Type B pancreatic cell (in vitro differentiated cells): ENCODE measurements around the gene PTCH1. TPM values are rescaled to one million over a fixed set of nuclear protein-coding genes. Genes with fewer than 3 reads are reported as not detected.

Experiments used
- DNase-seq: peaks from one replicate; pipeline ENCODE4 v3.0.0; 2021; ENCODE audit warnings: mixed read lengths; ENCODE audit not compliant: unreplicated experiment; ENCODE audit errors: extremely low spot score
- H3K27ac Mint-ChIP-seq: 2 replicates; pipeline ENCODE4 v1.8.0; 2021; ENCODE audit warnings: mild to moderate bottlenecking, mixed read lengths
- H3K27me3 Mint-ChIP-seq: 2 replicates; pipeline ENCODE4 v1.8.0; 2021; ENCODE audit warnings: mixed read lengths
- H3K36me3 Mint-ChIP-seq: 2 replicates; pipeline ENCODE4 v1.8.0; 2021; ENCODE audit warnings: mixed read lengths
- H3K4me1 Mint-ChIP-seq: one replicate; pipeline ENCODE4 v1.8.0; 2021; ENCODE audit warnings: mixed read lengths; ENCODE audit not compliant: unreplicated experiment
- H3K4me3 Mint-ChIP-seq: 2 replicates; pipeline ENCODE4 v1.8.0; 2021; ENCODE audit warnings: mild to moderate bottlenecking, mixed read lengths
- H3K9me3 Mint-ChIP-seq: 2 replicates; pipeline ENCODE4 v1.8.0; 2021; ENCODE audit warnings: mixed read lengths
- CTCF ChIP-seq: fragments of 200-600 bp; sonication (generic); conservative IDR thresholded peaks from 2 replicates; pipeline ENCODE4 v1.5.0; 2021; ENCODE audit warnings: antibody characterized with exemption, mild to moderate bottlenecking
- total RNA-seq: library from RNA; stranded (reverse); gene quantifications from 2 replicates; pipeline ENCODE4 v1.2.1, GENCODE V29; 2021; ENCODE audit warnings: low replicate concordance

PTCH1 gene
- total RNA-seq, 1 donor from 2014 or later, result 123 TPM

- peaks cover 44% of the 10 kb centered on the region for H3K36me3 Mint-ChIP-seq
- H3K4me3 Mint-ChIP-seq, result no peak overlapping the region
- DNase-seq, result no peak
- no peaks in the 10 kb centered on the region for H3K27me3 Mint-ChIP-seq
- TF ChIP-seq CTCF, result no peak
- peaks cover 35% of the 10 kb centered on the region for H3K4me1 Mint-ChIP-seq
- no peak overlapping the region for H3K27ac Mint-ChIP-seq
- no peaks in the 10 kb centered on the region for H3K9me3 Mint-ChIP-seq
Measured at GRCh38 chr9:95446984-95447383, 69.8 kb downstream of the PTCH1 start.

- no peak for TF ChIP-seq CTCF
- H3K36me3 Mint-ChIP-seq, result peaks cover 38% of the 10 kb centered on the region
- no peak overlapping the region for H3K4me3 Mint-ChIP-seq
- no peaks in the 10 kb centered on the region for H3K9me3 Mint-ChIP-seq
- no peak overlapping the region for H3K27ac Mint-ChIP-seq
- no peak for DNase-seq
- H3K27me3 Mint-ChIP-seq, result no peaks in the 10 kb centered on the region
- peaks cover 35% of the 10 kb centered on the region for H3K4me1 Mint-ChIP-seq
Measured at GRCh38 chr9:95446259-95446658, 70.5 kb downstream of the PTCH1 start.

GRCh38 chr9:95444160-95444559, 72.6 kb downstream of the PTCH1 start:
- no peak overlapping the region for H3K4me3 Mint-ChIP-seq
- no peak for DNase-seq
- H3K4me1 Mint-ChIP-seq, result peaks cover 15% of the 10 kb centered on the region
- H3K27ac Mint-ChIP-seq, result no peak overlapping the region
- no peaks in the 10 kb centered on the region for H3K9me3 Mint-ChIP-seq
- TF ChIP-seq CTCF, result no peak
- H3K36me3 Mint-ChIP-seq, result peaks cover 23% of the 10 kb centered on the region
- H3K27me3 Mint-ChIP-seq, result no peaks in the 10 kb centered on the region

- no peak for TF ChIP-seq CTCF
- H3K27me3 Mint-ChIP-seq, result no peaks in the 10 kb centered on the region
- no peak for DNase-seq
- peaks cover 7% of the 10 kb centered on the region for H3K4me1 Mint-ChIP-seq
- no peak overlapping the region for H3K27ac Mint-ChIP-seq
- peaks cover 16% of the 10 kb centered on the region for H3K36me3 Mint-ChIP-seq
- no peaks in the 10 kb centered on the region for H3K9me3 Mint-ChIP-seq
- H3K4me3 Mint-ChIP-seq, result no peak overlapping the region
Measured at GRCh38 chr9:95443301-95443700, 73.5 kb downstream of the PTCH1 start.

- Mint-ChIP-seq H3K36me3 (peaks cover 11% of the 10 kb centered on the region), H3K27ac (no peak overlapping the region), H3K9me3 (no peaks in the 10 kb centered on the region), H3K4me3 (no peak overlapping the region), H3K27me3 (no peaks in the 10 kb centered on the region), H3K4me1 (no peaks in the 10 kb centered on the region)
- DNase-seq, result no peak
- no peak for TF ChIP-seq CTCF
Measured at GRCh38 chr9:95441081-95441480, 75.7 kb downstream of the PTCH1 start.

- no peak for TF ChIP-seq CTCF
- no peak for DNase-seq
- no peak overlapping the region for H3K27ac Mint-ChIP-seq
- H3K36me3 Mint-ChIP-seq, result peaks cover 8% of the 10 kb centered on the region
- no peaks in the 10 kb centered on the region for H3K9me3 Mint-ChIP-seq
- no peaks in the 10 kb centered on the region for H3K4me1 Mint-ChIP-seq
- H3K4me3 Mint-ChIP-seq, result no peak overlapping the region
- H3K27me3 Mint-ChIP-seq, result no peaks in the 10 kb centered on the region
Measured at GRCh38 chr9:95440447-95440846, 76.3 kb downstream of the PTCH1 start.
